GM19463 (cell line): ENCODE results near the gene ARL3.
"Not testable (repeated sequence)": the region's sequence is repeated elsewhere in the genome, so short reads cannot be mapped to it uniquely, and the experiment has no call there.

Source experiments
- ATAC-seq: cut with Tn5 transposase; IDR thresholded peaks from one replicate; pipeline ENCODE4 v1.9.1; 2021; ENCODE audit warnings: mild to moderate bottlenecking, moderate library complexity; ENCODE audit not compliant: unreplicated experiment

ARL3 gene, protein sequence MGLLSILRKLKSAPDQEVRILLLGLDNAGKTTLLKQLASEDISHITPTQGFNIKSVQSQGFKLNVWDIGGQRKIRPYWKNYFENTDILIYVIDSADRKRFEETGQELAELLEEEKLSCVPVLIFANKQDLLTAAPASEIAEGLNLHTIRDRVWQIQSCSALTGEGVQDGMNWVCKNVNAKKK

DNA sequence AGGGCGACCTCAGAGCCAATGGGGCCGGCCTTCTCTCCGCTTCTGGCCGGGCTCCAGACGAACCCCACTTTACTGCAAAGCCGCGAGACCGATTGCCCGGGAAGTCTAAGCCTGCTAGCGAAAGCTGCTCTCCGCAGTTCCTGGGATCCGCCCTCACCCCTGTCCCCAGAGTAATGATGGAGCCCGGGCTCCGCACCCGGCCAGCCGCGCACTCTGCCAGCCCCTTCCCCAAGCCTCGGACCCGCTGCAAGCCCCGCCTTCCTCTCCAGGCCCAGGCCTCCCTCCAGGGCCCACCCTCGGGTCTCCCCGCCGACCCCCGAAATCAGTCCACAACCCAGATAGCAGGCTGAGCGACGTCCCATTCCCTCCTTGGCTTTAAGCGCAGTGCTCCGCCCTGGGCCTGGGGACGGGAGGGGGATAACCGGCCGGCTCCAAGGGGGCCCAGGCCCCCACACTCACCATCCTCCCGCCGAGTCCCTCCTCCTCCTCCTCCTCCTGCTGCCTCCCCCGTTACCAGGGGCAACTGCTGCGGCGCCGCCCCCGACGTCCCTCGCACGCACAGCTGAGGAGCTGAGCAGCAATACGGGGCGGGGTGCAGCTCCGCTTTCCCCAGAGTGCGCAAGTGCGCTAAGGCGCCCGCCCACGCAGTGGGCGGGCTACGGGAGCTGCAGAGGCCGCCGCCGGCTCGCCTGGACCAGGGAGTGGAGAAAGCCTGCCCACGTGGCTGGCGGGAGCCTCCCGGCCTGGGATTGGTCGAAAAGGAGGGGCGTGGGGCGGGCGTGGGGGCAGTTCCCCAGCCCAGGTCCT lies at the start of gene ARL3:
ARL3 (minus strand) TSS at position 584 of the 807 bp plus-strand sequence; CDS start at position 462, 122 bp downstream.
- peak; percentile 87 for ATAC-seq

DNA sequence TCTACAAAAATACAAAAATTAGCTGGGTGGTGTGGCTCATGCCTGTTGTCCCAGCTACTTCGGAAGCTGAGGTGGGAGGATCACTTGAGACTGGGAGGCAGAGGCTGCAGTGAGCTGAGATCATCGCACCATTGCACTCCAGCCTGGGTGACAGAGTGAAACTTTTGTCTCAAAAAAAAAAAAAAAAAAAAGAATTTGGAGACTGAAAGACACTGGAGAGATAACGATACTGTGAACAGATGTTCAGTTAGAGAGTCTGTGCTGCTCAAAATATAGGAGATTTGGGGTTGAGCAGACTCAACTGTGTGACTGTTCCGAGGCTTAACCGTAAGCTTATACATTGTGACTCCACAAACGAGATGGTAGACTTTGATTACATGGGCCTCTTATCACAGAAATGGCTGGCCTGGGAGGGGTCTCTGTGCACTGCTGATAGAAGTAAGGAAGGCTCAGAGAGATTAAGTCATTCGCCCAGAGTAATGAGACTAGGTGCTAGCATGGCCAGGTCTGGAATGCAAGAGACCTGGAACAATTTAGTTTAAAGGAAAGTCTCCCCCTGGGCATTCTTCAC lies 48.9 kb upstream of the ARL3 start:
- ATAC-seq, result no peak

DNA sequence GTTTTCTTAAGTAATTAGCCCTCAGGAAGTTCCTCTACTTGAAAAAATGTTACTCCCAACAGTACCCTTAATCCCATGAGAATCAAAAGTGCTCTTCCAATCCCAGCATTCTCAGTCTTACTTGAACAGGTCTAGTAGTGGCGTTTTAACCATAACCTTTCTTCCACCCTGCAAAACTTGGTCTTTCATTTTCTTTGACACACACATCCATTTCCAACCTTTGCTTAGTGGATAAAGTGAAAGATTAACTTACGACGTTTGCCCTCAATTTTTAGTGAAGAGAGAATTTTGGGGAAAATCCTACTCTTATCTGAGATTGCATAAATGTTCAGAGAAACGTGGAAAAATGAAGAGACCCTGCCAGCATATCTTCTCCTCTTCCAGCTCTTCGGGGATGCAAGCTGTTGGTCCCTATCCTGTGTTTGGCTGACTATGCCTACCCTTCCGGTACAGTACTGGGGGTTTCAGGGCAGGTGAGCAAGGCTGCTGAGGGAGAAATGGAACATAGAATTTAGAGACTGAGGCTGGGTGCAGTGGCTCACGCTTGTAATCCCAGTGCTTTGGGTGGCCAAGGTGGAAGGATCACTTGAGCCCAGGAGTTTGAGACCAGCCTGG lies 48.3 kb upstream of the ARL3 start:
- no peak for ATAC-seq

DNA sequence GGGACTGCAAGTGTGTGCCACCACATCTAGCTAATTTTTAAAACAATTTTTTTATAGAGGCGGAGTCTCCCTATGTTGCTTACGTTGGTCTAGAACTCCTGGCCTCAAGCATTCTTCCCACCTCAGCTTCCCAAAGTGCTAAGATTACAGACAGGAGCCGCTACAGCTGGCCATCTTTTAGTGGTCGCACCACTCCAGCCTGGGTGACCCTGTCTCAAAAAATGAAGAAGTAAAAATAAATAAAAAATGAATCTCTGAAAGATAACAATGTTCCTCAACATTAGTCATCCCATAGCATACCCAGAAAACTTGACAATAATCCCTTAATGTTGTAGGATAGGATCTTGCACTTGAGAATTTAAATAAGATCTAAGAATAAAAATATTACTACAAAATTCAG lies 47.8 kb upstream of the ARL3 start:
- no peak for ATAC-seq

DNA sequence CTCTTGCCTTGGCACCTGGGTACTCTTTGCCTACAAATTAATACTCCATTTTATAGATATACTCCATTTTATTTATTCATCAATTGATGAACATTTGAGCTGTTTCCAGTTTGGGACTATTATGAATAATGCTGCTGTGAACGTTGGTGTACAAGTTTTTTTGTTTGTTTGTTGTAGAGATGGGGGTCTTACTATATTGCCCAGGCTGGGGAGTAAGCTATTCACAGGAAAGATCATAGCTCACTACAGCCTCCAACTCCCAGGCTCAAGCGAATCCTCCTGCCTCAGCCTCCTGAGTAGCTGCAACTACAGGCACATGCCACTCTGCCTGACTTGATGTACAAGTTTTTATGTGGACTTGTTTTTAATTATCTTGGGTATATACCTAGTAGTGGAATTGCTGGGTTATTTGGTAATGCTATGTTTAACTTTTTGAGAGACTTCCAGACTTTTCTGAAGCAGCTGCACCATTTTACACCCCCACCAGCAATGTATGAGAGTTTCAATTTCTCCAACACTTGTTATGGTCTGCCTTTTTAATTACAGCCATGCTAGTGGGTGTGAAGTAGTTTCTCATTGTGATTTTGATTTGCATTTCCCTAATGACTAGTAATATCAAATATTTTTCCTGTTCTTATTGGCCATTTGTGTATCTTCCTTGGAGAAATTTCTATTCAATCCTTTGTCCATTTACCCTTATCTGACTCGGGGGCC lies 45.5 kb upstream of the ARL3 start:
- ATAC-seq, result no peak

DNA sequence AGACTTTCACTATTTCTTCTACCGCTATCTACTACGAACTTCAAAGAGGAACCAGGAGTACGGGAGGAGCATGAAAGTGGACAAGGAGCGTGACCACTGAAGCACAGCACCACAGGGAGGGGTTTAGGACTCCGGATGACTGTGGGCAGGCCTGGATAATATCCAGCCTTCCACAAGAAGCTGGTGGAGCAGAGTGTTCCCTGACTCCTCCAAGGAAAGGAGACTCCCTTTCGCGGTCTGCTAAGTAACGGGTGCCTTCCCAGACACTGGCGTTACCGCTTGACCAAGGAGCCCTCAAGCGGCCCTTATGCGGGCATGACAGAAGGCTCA lies 44.7 kb upstream of the ARL3 start:
- not testable (repeated sequence) for ATAC-seq

DNA sequence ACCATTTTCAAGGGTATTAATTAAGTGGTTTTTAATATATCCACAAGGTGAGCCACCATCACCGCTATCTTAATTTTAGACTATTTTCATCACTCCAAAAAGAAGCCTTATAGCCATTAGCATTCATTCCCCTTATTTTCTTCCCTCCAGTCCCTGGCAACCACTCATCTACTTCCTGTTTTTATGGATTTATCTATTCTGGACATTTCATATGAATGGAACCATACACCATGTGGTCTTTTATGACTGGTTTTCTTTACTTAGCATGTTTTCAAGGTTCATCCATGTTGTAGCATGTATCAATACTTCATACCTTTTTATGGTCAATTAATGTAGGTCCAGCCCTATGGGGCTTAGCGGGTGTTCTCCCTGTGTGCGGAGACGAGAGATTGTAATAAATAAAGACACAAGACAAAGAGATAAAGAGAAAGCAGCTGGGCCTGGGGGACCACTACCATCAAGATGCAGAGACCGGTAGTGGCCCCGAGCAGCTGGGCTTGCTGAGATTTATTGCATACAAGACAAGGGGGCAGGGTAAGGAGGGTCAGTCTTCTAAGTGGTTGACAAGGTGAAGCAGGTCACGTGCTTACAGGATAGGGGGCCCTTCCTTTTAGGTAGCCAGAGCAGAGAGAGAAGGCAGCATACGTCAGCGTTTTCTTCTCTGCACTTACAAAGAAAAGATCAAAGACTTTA lies 44.2 kb upstream of the ARL3 start:
- no peak for ATAC-seq

DNA sequence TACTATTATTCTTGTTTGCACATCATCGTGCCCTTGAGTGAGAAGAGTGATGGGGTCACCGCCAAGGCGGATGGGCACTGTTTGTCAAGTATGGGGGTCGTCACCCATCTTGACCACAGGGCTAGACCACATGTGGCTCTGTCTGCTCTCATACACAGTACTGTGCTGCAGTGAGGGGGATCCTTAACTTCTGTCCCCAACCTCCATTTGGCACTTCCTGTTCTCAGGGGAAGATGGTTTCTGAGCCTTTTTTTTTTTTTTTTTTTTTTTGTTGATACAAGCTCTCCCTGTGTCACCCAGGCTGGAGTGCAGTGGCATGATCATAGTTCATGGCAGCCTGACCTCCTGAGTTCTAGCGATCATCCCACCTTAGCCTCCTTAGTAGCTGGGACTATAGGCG lies 43.1 kb upstream of the ARL3 start:
- ATAC-seq, result no peak

DNA sequence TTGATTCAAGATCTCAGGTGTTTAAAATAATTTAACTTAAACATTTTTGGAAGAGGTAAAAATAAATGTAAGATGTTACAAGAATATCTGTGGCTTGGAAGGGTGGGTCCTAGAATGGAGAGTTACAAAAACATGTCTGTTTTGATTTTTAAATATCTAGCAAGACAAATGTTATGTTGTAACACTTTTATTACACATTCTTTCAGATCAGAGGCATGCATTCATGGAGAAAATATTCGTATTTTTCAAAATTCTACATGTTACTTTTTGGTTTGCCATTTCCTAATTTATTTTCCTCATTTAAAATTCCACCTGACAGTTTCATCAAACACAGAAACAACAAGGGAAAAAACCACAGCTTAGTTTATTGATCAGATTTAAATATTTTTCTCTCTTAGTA lies 39.5 kb upstream of the ARL3 start:
- ATAC-seq, result no peak

DNA sequence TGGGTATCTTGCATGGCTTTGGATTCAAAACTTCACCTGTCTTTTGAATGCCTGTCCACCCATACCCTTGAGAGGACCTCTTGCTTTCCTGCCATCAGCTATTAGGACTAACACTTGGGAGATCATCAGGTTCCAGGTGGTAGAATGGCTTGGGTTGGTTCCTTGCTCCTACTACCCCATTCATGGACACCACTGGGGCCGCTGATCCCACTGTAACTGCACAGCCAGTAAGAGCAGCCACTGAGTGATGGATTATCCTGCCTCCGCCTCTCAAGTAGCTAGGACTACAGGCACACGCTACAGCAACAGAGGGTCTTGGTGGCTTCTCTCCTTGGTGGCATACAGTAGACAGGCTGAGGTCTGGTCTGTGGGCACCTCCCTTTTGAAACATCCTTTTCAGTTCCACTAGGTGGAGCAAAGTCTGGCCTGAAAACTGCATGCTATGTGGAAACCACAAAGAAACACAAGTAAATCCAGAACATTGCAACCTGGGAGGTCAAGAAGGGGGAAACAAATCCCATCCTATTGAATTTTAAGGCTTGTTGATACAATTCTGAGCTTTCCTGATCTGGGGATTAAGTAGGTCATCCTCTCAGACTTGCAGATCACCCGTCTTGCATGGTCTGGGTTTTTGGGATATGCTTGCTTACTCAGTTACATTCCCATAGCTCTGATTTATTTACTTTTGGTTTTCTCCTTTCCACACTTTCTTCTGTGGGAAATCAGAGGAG lies 38.9 kb upstream of the ARL3 start:
- ATAC-seq, result no peak

DNA sequence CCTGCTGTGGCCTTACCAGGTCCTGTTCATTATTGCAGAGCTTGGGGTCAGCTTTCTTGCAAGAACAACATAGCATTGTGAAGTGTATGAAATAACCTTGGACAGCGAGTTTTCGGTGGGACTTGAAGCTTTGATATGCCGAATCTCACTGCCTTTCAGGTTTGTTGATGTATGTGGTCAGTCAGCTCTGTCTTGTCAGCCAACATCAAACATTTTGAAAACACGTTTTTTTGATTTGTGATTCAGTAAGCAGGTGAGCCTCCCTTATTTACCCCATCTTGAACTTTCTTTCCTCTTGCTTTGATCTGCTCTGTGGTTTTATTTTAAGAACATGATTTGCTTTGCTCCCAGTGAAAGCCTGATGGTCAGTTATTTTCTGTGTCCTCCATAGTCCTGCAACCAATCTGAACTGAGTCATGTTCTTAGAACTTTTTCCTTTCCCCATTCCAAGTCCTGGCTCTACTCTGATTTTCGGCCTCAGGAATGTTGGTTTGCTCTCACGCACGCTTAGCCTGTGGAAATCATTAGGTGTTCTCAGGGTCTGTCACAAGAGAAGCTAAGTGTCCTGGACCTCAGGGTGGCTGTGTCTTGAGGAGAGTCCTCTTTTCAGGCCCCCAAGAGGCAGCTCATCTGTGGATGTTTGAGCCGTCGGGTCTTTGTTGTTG lies 38.2 kb upstream of the ARL3 start:
- ATAC-seq, result no peak

DNA sequence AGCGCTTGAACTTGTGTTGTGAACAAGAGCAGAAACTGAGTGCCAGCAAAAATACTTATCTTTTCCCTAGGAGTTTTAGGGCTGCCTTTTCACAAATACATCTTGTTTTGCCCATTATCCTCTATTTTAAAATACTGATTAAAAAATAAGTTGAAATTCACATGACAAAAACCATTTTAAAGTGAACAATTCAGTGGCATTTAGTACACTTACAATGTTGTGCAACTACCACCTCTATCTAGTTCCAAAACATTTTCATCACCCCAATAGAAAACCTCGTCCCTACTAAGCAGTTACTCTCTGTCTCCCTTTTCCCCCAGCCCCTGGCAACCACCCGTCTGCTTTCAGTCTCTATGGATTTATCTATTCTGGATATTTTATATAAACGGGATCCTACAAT lies 31.0 kb upstream of the ARL3 start:
- ATAC-seq, result no peak

DNA sequence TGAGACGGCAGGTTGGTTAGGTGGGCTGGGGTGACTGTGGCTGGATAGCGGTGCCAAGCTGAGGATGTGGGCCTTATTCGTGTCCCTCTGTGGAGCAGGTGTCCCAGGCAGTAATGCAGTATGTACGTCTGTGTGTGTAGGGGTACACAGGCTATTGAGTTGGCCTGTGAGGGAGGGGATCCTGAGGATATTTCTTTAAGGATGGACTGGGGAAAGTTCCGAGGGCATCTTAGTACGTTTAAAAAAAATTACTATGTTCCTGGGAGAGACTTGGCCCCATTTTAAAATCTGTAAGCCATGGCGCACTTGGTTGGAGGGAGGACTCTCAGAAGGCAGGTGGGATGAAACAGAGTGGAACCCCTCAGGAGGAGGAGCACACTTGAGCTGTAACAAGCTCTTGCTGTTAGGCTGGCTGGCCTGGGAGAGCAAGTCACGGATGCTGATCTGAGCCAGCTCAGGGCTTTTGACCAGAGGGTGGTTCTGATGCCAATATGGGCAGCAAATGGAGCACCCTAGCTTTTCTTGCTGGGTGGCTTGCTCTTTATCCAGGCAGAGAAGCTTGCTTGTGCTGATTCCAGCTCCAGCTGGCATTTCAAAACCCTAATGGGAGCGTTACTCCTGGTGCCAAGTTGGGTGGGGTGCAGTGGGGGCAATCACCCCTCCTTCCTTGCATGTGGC lies 30.3 kb upstream of the ARL3 start:
- no peak for ATAC-seq

DNA sequence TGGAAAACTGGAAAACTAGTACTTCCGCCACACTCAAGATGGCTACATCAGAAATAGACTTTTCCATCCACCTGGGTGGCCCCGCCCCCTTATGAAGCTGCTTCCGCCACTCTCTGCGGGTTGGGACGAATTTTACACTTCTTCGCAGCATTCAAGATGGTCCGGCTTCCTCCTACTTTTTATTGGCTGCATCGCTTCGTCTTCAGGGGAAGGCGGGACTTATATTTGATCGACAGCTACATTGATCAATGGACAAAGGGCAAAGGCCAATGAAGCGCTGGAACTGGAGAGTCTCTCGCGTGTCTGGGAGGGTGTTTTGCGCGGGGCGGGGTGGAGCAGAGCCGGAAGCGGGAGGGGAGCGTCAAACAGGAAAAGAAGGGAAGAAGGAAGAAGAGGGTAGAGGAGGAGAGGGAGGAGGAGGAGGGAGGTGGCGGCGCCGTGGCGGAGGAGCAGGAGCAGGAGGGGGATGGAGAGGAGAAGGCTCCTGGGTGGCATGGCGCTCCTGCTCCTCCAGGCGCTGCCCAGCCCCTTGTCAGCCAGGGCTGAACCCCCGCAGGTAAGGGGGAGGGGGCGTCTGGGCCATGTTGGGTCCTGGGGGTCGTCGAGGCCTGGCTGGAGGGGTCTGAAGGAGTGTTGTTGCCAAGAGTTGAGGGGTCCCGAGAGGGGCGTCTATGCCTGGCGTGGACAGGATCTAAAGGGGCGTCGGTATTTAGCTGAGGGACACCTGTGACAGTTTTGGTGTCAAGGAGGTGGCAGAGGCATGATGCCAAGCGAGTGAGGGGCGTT lies 29.6 kb upstream of the ARL3 start, which contains the start of gene WBP1L:
WBP1L (plus strand) TSS at position 361 of the 786 bp plus-strand sequence; CDS start at position 467, 106 bp downstream.
- ATAC-seq, result peak; percentile 97

DNA sequence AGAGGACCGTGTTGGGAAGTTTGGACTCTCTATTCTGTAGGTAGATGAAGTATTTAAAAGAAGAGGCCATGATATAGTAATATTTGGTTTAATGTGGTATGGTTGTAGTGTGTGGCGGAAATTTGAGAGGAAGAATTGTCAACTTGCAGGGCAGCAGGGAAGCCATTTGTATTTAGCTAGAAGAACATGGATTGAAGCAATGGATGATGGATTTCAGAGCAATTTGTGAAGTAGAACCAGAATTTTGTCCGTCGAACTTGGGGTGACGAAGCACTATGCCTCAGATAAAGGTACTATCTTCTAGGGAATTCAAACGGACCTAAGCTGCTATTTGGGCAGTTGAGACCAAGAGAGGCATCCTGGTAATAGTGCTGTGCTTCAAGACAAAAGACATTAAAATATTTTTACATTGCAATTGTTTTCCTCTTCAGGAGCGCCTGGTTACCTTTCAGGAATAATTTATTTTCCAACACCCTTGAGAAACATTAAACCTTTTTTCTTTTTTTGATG lies 28.9 kb upstream of the ARL3 start:
- no peak for ATAC-seq

DNA sequence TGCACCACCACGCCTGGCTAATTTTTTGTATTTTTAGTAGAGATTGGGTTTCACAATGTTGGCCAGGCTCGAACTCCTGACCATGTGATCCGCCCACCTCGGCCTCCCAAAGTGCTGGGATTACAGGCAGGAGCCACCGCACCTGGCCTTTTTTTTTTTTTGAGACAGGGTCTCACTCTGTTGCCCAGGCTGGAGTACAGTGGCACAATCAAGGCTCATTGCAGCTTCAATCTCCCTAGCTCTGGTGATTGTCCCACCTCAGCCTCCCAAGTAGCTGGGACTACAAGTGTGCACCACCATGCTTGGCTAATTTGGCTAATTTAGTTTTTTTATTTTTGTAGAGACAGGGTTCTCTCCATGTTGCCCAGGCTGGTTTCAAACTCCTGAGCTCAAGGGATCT lies 28.1 kb upstream of the ARL3 start:
- not testable (repeated sequence) for ATAC-seq

DNA sequence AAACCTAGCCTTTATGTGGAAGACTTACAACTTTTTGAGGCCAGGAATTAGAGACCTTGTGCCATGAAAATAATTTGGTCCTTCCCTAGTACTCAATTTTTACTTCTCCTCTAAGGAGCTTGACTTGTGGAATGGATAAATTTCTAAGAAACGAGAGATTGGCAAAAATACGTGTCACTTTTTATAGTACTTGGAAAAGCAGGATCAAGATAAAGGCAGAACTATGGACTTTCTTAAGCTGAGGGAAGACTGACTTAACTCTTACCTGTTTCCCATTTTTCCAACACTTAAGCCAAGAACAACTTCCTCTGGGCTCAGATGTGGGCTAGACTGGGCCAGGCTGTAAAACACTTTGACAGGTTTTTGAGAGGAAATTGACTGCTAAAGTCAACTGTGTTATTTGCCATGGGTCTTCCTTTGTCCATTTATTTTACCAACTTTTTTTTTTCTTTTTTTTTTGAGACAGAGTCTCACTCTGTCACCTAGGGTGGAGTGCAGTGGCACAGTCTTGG lies 27.6 kb upstream of the ARL3 start:
- no peak for ATAC-seq

DNA sequence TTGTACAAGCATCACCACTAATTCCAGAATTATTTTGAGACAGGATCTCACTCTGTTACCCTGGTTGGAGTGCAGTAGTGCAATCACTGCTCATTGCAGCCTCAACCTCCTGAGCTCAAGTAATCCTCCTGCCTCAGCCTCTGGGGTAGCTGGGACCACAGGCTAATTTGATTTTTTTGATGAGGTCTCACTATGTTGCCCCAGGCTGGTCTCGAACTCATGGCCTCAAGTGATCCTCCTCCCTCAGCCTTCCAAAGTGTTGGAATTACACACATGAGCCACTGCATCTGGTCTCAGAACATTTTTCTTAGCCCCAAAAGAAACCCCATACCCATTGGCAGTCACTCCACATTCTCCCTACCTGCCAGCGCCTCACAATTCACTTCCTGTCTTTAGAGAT lies 26.0 kb upstream of the ARL3 start:
- no peak for ATAC-seq
